Testis (tissue), 2 donors: ENCODE measurements around the gene NADSYN1.

ENCODE experiments used
- CTCF ChIP-seq, 3 experiments: fragments of 450-650 bp in 2 of 3; fragments of 200-600 bp in 1 of 3; sonication (generic) in 1 of 3; IDR thresholded peaks; one replicate each; pipeline ENCODE4 v1.5.1; 2016 to 2019; ENCODE audit warnings: antibody characterized with exemption in 3 of 3, mild to moderate bottlenecking in 2 of 3, moderate library complexity in 1 of 3
- POLR2A ChIP-seq: fragments of 450-650 bp; IDR thresholded peaks from one replicate; pipeline ENCODE4 v1.6.1; 2017; ENCODE audit warnings: antibody characterized with exemption, mild to moderate bottlenecking, moderate library complexity

- TF ChIP-seq CTCF (IDR thresholded peaks at IDR 0.05), result no peak
- no peak for TF ChIP-seq POLR2A
Measured at GRCh38 chr11:71454470-71455113, 1.6 kb downstream of the NADSYN1 start.
